VCaP (cell line): ENCODE measurements around the gene RANBP3L.

Source experiments
- H3K27ac ChIP-seq: fragments of 450-650 bp; 2 replicates; pipeline ENCODE4 v1.5.1; 2017
- CTCF ChIP-seq: fragments of 450-650 bp; conservative IDR thresholded peaks from 2 replicates; pipeline ENCODE4 v1.5.1; 2017; ENCODE audit warnings: mild to moderate bottlenecking, moderate library complexity

RANBP3L gene

GRCh38 chr5:36323926-36324781, 22.5 kb upstream of the RANBP3L start:
- no peak overlapping the region for H3K27ac ChIP-seq
- TF ChIP-seq CTCF, result no peak

- TF ChIP-seq CTCF, result no peak
- H3K27ac ChIP-seq, result no peak overlapping the region
Measured at GRCh38 chr5:36312953-36313672, 11.4 kb upstream of the RANBP3L start.

- no peak overlapping the region for H3K27ac ChIP-seq
- no peak for TF ChIP-seq CTCF
Measured at GRCh38 chr5:36311956-36312355, 10.3 kb upstream of the RANBP3L start.

- TF ChIP-seq CTCF, result no peak
- H3K27ac ChIP-seq, result no peak overlapping the region
Measured at GRCh38 chr5:36310138-36310537, 8.4 kb upstream of the RANBP3L start.

GRCh38 chr5:36305571-36306326, 4.0 kb upstream of the RANBP3L start:
- peak; percentile 91 for TF ChIP-seq CTCF
- peak overlapping the region; percentile 28 for H3K27ac ChIP-seq

- TF ChIP-seq CTCF, result no peak
- no peak overlapping the region; the same call in 1 of the 2 replicates for H3K27ac ChIP-seq
Measured at GRCh38 chr5:36304095-36304805, 2.5 kb upstream of the RANBP3L start.
